SH-SY5Y (cell line): ENCODE results near the gene PROM1.

Experiments
- GATA2 ChIP-seq: IDR thresholded peaks from 2 replicates; pipeline ENCODE4 v1.6.1; 2011; ENCODE audit warnings: mild to moderate bottlenecking, low read depth, low read length
- GATA3 ChIP-seq: IDR thresholded peaks from 2 replicates; pipeline ENCODE4 v1.6.1; 2011; ENCODE audit warnings: low read depth, mild to moderate bottlenecking, low read length, moderate library complexity

GRCh38 chr4:16129336-16129735 is 45.5 kb upstream of the PROM1 start:
- TF ChIP-seq GATA3: peak; percentile 84
- TF ChIP-seq GATA2: peak; percentile 98
